ENCODE results near the gene PPFIA1. TPM values are rescaled to one million over a fixed set of nuclear protein-coding genes. Genes with fewer than 3 reads are reported as not detected.

Gene PPFIA1
- total RNA-seq, 1 experiment from 2014 or later, result 26.9 TPM

- no peak for DNase-seq (ENCODE audit: extremely low read depth, low read depth)
Measured at GRCh38 chr11:70424765-70425344, 154.4 kb downstream of the PPFIA1 start.

- no peak for DNase-seq (ENCODE audit: extremely low read depth, low read depth)
Measured at GRCh38 chr11:70427436-70427835, 156.9 kb downstream of the PPFIA1 start.

DNA sequence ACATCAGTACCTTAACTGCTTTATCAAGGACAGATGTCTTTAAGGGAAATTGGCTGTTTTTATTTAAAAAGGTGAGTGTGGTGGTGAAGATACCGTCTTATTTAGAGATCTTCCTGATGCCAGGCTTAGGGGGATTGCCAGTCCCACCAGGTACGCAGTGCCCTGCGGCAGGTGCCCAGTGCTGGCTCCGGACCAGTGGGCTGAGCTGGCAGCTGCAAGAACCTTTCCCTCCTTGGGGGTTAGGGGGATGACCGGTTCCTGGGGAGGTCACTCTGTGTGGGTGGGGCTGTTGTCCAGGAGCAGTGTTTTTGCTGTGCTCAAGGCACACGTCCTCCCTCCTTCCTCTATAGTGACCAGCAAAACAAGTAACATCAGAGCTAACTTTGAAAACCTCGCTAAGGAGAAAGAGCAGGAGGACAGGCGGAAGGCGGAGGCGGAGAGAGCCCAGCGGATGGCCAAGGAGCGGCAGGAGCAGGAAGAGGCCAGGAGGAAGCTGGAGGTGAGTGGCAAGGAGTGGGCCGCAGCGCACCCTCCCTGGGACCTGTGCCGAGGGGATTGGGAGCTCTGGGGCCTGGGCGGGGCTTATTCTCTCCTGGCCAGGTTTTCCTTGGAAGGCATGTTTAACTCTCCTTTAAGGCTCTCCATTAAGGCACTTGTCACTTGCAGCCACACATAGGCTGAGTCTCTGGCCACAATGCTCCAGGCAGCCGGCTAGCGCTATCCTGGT lies 158.4 kb downstream of the PPFIA1 start:
- no peak for DNase-seq (ENCODE audit: extremely low read depth, low read depth)

DNA sequence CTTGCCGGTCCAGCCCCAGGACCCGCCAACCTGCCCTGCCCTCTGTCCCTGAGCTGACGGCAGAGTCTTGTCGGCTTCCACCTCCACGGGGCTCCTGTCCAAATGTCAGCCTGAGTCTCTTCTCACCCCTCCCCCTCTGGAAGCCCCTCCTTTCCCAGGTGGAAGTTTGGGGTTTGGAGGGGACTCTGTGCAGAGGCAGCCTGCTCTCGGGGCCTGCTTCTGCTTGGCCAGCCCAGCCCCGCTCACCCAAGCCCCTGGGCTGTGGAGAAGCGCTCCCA lies 158.9 kb downstream of the PPFIA1 start:
- no peak for DNase-seq (ENCODE audit: extremely low read depth, low read depth)

GRCh38 chr11:70429724-70430521 lies 159.4 kb downstream of the PPFIA1 start:
- DNase-seq (ENCODE audit: extremely low read depth, low read depth), result no peak

DNA sequence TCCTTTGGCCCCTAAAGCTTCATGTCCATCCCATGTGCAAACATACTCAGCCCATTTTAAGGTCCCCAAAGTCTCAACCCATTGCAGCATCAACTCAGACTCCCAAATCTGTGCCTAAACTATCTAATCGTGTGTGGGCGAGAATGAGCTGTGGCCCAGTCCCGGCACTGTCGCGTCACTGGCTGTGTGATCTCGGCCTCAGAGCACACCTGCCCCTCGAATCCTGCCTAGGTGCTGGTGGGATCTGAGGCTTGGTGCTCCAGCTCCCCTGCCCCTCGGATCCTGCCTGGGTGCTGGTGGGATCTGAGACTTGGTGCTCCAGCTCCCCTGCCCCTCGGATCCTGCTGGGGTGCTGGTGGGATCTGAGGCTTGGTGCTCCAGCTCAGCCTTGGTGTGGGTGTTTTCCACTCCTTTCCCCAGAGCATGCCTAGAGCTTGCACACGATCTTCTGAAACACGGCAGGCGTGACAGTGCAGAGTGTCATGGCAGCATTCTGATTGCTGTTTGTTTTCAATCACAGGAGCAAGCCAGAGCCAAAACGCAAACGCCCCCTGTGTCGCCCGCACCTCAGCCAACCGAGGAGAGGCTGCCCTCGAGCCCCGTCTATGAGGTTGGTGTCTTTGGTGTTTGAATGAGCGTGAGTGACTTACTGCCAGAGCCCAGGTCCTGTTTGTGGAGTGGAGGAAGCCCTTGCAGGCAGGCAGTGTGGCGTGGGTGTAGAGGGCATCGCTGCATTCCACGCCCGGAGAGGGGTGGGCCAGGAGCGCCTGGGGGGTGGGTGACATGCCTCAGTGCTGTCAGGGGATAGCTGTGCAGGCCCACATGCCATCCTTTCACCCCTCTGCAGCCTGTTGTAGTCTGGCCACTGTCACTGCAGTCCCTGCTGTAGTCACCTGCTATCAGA lies 160.4 kb downstream of the PPFIA1 start:
- no peak for DNase-seq (ENCODE audit: extremely low read depth, low read depth)

DNA sequence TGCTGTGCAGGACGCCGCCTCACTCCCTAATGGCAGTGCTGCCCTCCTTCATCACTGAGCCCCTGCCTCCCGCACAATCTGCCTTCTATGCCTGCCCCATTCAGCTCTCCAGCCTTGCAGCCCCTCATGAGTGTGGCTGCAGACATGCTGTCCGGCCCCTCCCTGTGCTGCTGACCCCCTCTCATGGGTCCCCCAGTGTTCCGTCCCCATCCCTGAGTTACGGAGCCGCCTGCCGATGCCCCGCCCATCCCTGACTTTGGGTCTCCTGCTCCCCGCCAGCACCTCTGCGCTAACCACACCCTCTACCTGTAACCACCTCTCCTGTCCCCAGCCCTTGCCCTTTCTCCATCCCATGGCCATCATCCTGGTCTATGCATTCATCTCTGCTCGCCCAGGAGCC lies 161.1 kb downstream of the PPFIA1 start:
- no peak for DNase-seq (ENCODE audit: extremely low read depth, low read depth)

GRCh38 chr11:70432065-70432464 lies 161.6 kb downstream of the PPFIA1 start:
- DNase-seq (ENCODE audit: extremely low read depth, low read depth), result no peak

DNA sequence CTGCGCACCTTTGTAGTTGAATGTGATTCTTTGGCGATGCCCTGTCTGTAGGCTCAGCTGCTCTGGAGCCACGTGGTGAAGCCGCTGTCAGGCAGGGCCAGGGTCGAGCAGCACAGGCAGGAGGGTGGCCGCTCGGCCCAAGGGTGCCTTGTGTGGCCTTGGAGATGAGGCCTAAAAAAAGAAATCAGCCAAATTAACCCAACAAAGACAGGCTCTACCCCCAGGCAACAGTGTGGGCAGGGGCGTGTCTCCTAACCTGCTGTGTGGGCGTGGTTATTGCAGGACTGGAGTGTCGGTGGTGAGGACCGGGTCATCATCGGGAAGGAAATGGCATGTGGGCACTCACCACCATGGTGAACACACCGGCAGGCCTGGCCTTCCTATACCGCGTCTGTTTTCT lies 162.1 kb downstream of the PPFIA1 start:
- no peak for DNase-seq (ENCODE audit: extremely low read depth, low read depth)

GRCh38 chr11:70433038-70433437 lies 162.5 kb downstream of the PPFIA1 start:
- no peak for DNase-seq (ENCODE audit: extremely low read depth, low read depth)

DNA sequence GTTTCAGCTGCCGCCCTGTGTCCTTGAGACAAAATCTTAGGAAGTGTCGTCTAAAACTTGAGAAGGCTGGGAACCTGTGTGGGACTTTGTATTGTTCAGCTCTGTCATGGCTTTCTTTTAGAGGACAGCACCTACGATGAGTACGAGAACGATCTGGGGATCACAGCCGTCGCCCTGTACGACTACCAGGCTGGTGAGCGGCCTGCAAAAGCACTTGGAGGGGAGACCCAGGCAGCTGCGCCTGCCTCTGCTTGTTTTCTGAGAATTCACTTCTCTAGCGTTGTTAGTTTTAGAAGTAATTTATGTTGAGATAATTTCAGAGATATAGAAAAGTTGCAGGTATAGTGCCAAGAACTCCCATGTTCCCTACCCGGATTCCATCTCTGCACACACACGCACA lies 163.0 kb downstream of the PPFIA1 start:
- no peak for DNase-seq (ENCODE audit: extremely low read depth, low read depth)

Small RNA genes within 50 kb of the gene (small RNA-seq; reads per million reads assigned to genes)
- 0.87 to 30.7 reads per million in 2 experiments for gene MIR548K

Other genes starting within 250 kb of the PPFIA1 start
- 2.7 TPM in 2 replicates for gene ANO1, start 192.4 kb upstream of the PPFIA1 start, total RNA-seq (2014; rRNA removed; shearing (Covaris generic))
- 21.4 and 22.3 TPM in 2 replicates for gene FADD, start 67.4 kb upstream of the PPFIA1 start, total RNA-seq (2014; rRNA removed; shearing (Covaris generic))
- gene CTTN, start 127.8 kb downstream of the PPFIA1 start, total RNA-seq (2014; rRNA removed; shearing (Covaris generic)), result 61.7 and 67.7 TPM in 2 replicates

Measured in NCI-H460 (cell line).